T-cell (primary cell): ENCODE data around the gene CTPS1. TPM values are rescaled to one million over a fixed set of nuclear protein-coding genes. Genes with fewer than 3 reads are reported as not detected.
A peak's percentile ranks its signal among the peaks of the same experiment; 100 is the strongest.

ENCODE experiments used
- ATAC-seq, 4 experiments: fragments of 200-7000 bp in 3 of 4; fragments of 150-1000 bp in 1 of 4; cut with Tn5 transposase; replicated peaks in 1 of 4; 1 replicate in 3 of 4; 2 replicates in 1 of 4; pipeline ENCODE4 v1.10.0; 2021; ENCODE audit warnings: moderate library complexity in 3 of 4, mild to moderate bottlenecking in 2 of 4, moderate number of reproducible peaks in 1 of 4
- CTCF ChIA-PET, 2 donors: fragments of 300-600 bp; sonication (Branson Sonifier 250); formaldehyde crosslinking; loops; one replicate each; lab custom pipeline; 2022; ENCODE audit warnings: antibody characterized with exemption in 2 of 2; lab: Charles Lee
- POLR2A ChIA-PET, 2 donors: fragments of 300-600 bp; sonication (Branson Sonifier 250); formaldehyde crosslinking; loops; one replicate each; lab custom pipeline; 2022; ENCODE audit warnings: antibody characterized with exemption in 2 of 2; lab: Charles Lee
- DNase-seq, 35 experiments: peaks; one replicate each; pipeline versions ENCODE4 v3.0.0 to v3.0.0-alpha.2; 2013 to 2023
- H3K27ac ChIP-seq: one replicate; pipeline ENCODE4 v1.5.1; 2013; ENCODE audit warnings: low read length
- H3K27me3 ChIP-seq, 2 experiments: replicated peaks in 1 of 2; 1 replicate in 1 of 2; 2 replicates in 1 of 2; pipeline versions ENCODE4 v1.6.1 to v1.7.0; 2013; ENCODE audit warnings: low read length in 1 of 2, mixed read lengths in 1 of 2; ENCODE audit not compliant: control insufficient read depth in 2 of 2, insufficient read depth in 2 of 2; ENCODE audit errors: extremely low read depth in 1 of 2
- H3K36me3 ChIP-seq, 2 donors: 1 replicate in 1 of 2; 2 replicates in 1 of 2; pipeline versions ENCODE4 v1.6.1 to v1.7.0; 2013; ENCODE audit warnings: low read length in 1 of 2; ENCODE audit not compliant: control insufficient read depth in 2 of 2, insufficient read depth in 1 of 2; ENCODE audit errors: extremely low read depth in 1 of 2
- H3K4me1 ChIP-seq, 2 experiments: 1 replicate in 1 of 2; 2 replicates in 1 of 2; pipeline versions ENCODE4 v1.6.1 to v1.7.0; 2013; ENCODE audit warnings: low read length in 2 of 2, mixed read lengths in 1 of 2; ENCODE audit not compliant: insufficient read depth in 2 of 2, control insufficient read depth in 1 of 2; ENCODE audit errors: extremely low read depth in 1 of 2
- H3K4me3 ChIP-seq, 2 donors: 1 replicate in 1 of 2; 2 replicates in 1 of 2; pipeline versions ENCODE4 v1.5.1 to v1.7.0; 2013; ENCODE audit warnings: mild to moderate bottlenecking in 2 of 2, low read length in 1 of 2, moderate library complexity in 1 of 2; ENCODE audit not compliant: control insufficient read depth in 1 of 2; ENCODE audit errors: extremely low read depth in 1 of 2
- H3K9me3 ChIP-seq: 2 replicates; pipeline ENCODE4 v1.7.0; 2013
- H3K27ac Mint-ChIP-seq, 2 donors: one replicate each; pipeline ENCODE4 v1.8.0; 2020 to 2021; ENCODE audit warnings: mild to moderate bottlenecking in 2 of 2, mixed read lengths in 2 of 2
- H3K27me3 Mint-ChIP-seq, 2 donors: one replicate each; pipeline ENCODE4 v1.8.0; 2021 to 2022; ENCODE audit warnings: mixed read lengths in 2 of 2
- H3K36me3 Mint-ChIP-seq: one replicate; pipeline ENCODE4 v1.8.0; 2021; ENCODE audit warnings: mixed read lengths
- H3K4me1 Mint-ChIP-seq, 3 donors: one replicate each; pipeline ENCODE4 v1.8.0; 2020 to 2022; ENCODE audit warnings: mixed read lengths in 3 of 3, mild to moderate bottlenecking in 1 of 3
- H3K4me3 Mint-ChIP-seq, 3 donors: one replicate each; pipeline ENCODE4 v1.8.0; 2020 to 2022; ENCODE audit warnings: mild to moderate bottlenecking in 3 of 3, mixed read lengths in 3 of 3, moderate library complexity in 3 of 3
- H3K9me3 Mint-ChIP-seq, 3 donors: one replicate each; pipeline ENCODE4 v1.8.0; 2020 to 2022; ENCODE audit warnings: mixed read lengths in 3 of 3
- WGBS: methylation state at CpG from one replicate; pipeline ENCODE4 v1.1.5; 2013; ENCODE audit warnings: missing lambda C conversion rate; ENCODE audit not compliant: insufficient coverage; 5-methylcytosine and 5-hydroxymethylcytosine counted together
- total RNA-seq, 35 experiments: library from RNA in 6 of 35; stranded (reverse) in 6 of 35; fragments of 120-200 nt in 1 of 35; gene quantifications; one replicate each; pipeline versions ENCODE4 v1.2.1 to v1.2.4 and lab custom pipeline; 2013 to 2026

CTPS1 gene
- total RNA-seq, 5 donors from 2014 or later (not counting 1 experiment from before 2014, with no cell fraction given): 26.0 to 57.2 (median 29.1) TPM

DNA sequence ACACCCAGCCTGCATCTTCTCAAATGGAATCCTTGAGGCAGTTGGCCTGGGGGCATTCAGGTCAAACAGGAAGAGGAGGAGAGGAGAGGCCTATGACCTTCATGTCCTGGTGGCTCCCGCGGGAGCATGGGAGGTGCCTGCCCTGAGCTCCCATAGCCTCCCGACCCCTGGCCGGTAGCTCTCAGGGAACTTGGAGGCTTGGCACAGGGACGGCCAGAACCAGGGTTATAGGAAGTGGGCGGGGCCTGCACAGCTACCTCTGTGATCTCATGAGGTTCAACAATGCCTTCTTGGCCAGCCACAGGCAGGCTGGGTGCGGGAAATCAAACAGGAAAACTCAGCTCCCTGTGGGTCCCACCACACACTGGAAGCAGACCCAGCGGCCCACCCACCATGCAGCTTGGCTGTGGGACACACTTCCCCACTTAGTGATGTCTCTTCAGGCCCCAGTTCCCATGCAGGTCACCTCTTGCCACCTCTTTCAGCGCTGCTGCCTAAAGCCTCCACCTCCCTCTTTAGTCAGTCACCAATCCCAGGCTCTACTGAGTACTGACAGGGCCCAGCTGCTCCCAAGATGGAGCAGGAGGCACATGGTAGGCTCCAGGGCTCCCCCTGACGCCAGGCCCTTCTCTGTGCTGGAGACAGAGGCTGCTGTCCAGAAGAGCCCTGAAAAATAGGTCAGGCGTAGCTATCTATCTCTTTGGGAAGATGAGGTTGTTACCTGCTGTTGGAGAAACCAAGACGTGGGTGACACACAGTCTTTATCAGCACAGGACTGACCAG, 42.2 kb downstream of the CTPS1 start, which contains the start of gene SLFNL1:
Gene SLFNL1 (minus strand): TSS at position 200 of the 783 bp plus-strand sequence. CDS start 1,065 bp downstream, outside the sequence.
- Mint-ChIP-seq H3K4me3 (no peak within 1 kb of the TSS), H3K4me1 (peaks cover 7 to 14% (median 9%) of the 10 kb centered on the region in 3 donors), H3K36me3 (peaks cover 3% of the 10 kb centered on the region), H3K9me3 (no peaks in the 10 kb centered on the region), H3K27ac (peak within 1 kb of the TSS in 1 of 2 donors; percentile 52), H3K27me3 (no peaks in the 10 kb centered on the region)
- CTCF ChIA-PET: interaction anchor here in 1 of 2 donors (0.9 kb wide), 1 partner anchor 18 kb away, joined by 3 read pairs; no protein-coding TSS in a partner anchor
- Histone ChIP-seq H3K4me1 (peaks cover 0 to 12% of the 10 kb centered on the region in 2 experiments), H3K36me3 (peaks cover 0 to 4% of the 10 kb centered on the region in 2 donors), H3K27ac (no peak within 1 kb of the TSS), H3K9me3 (no peaks in the 10 kb centered on the region), H3K4me3 (no peak within 1 kb of the TSS), H3K27me3 (no peaks in the 10 kb centered on the region)
- WGBS: 77% methylated on average over 12 of the region's 12 CpGs
- no peak for DNase-seq
- ATAC-seq: no peak
- POLR2A ChIA-PET: no interaction called here

DNA sequence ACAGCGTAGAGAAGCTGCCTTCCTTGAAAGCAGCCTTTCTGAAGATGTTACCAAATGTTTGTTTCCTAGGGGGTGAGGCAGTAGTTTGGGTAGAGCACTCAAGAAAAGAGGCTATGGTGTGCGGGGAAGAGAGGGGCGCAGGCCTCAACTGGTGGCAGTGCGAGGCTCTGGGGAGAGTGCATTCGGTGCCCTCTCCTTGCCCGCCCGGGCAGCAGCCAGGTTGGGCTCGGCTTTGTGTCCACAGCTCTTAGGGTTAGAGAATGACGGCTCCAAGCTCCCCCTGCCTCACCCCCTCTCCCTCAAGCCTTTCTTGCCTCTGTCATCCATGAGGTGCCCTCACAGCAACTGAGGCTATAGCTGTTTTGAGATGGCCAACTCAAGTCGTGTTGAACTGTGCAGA, 42.9 kb downstream of the CTPS1 start:
- DNase-seq: no peak
- peaks cover 7 to 14% (median 9%) of the 10 kb centered on the region in 3 donors for H3K4me1 Mint-ChIP-seq
- Histone ChIP-seq H3K36me3 (peaks cover 3 to 4% of the 10 kb centered on the region in 2 donors), H3K4me3 (no peak overlapping the region), H3K4me1 (peaks cover 0 to 12% of the 10 kb centered on the region in 2 experiments), H3K27ac (no peak overlapping the region), H3K27me3 (no peaks in the 10 kb centered on the region), H3K9me3 (no peaks in the 10 kb centered on the region)
- CTCF ChIA-PET: interaction anchor here in 1 of 2 donors (0.6 kb wide), 1 partner anchor 132 kb away, joined by 3 read pairs; no protein-coding TSS in a partner anchor
- no peaks in the 10 kb centered on the region for H3K27me3 Mint-ChIP-seq
- 97% methylated on average over 10 of the region's 10 CpGs for WGBS
- H3K4me3 Mint-ChIP-seq: no peak overlapping the region
- H3K9me3 Mint-ChIP-seq: no peaks in the 10 kb centered on the region
- H3K27ac Mint-ChIP-seq: no peak overlapping the region
- H3K36me3 Mint-ChIP-seq: peaks cover 5% of the 10 kb centered on the region
- POLR2A ChIA-PET: no interaction called here
- ATAC-seq: no peak

GRCh38 chr1:41023279-41023990, 43.9 kb downstream of the CTPS1 start:
- no peak overlapping the region for H3K27ac ChIP-seq
- CTCF ChIA-PET: interaction anchor here in 1 of 2 donors (0.6 kb wide), 1 partner anchor 131 kb away, joined by 3 read pairs; no protein-coding TSS in a partner anchor
- H3K9me3 ChIP-seq: no peaks in the 10 kb centered on the region
- Mint-ChIP-seq H3K9me3 (no peaks in the 10 kb centered on the region), H3K27ac (no peak overlapping the region), H3K27me3 (no peaks in the 10 kb centered on the region), H3K4me1 (peaks cover 7 to 14% (median 9%) of the 10 kb centered on the region in 3 donors), H3K36me3 (peaks cover 12% of the 10 kb centered on the region), H3K4me3 (no peak overlapping the region)
- ATAC-seq: no peak
- no peak overlapping the region for H3K4me3 ChIP-seq
- DNase-seq: no peak
- POLR2A ChIA-PET: no interaction called here
- H3K4me1 ChIP-seq: peaks cover 0 to 12% of the 10 kb centered on the region in 2 experiments
- H3K36me3 ChIP-seq: peaks cover 0 to 12% of the 10 kb centered on the region in 2 donors
- H3K27me3 ChIP-seq: no peaks in the 10 kb centered on the region
- WGBS: 89% methylated on average over 3 of the region's 5 CpGs

DNA sequence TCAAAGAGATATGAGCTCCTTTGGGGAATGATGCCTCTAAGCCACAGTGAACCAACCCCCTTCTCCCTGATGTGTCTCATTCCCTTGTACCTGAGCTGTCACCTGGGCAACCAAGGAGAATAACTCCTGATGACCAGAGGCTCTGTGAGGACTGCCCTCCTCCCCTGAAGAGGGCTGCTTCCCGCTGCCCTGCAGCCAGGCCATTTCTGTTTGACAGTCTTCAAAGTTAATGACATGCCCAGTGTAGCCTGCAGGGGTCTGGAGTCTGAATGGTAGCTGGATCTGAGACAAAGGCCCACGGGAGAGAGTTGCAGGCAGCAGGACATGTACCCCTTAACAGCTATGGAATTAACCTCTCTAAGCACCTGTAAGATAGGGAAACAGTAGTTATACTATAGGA, 45.5 kb downstream of the CTPS1 start:
- H3K27ac Mint-ChIP-seq: no peak overlapping the region
- Histone ChIP-seq H3K4me1 (peaks cover 0 to 12% of the 10 kb centered on the region in 2 experiments), H3K27ac (no peak overlapping the region), H3K27me3 (no peaks in the 10 kb centered on the region), H3K9me3 (no peaks in the 10 kb centered on the region), H3K4me3 (no peak overlapping the region), H3K36me3 (peaks cover 0 to 17% of the 10 kb centered on the region in 2 donors)
- 100% methylated on average over 1 of the region's 2 CpGs for WGBS
- ChIA-PET POLR2A (no interaction called here), CTCF (interaction anchor here in 1 of 2 donors (0.7 kb wide), 1 partner anchor 42 kb away, joined by 6 read pairs; no protein-coding TSS in a partner anchor)
- no peaks in the 10 kb centered on the region for H3K9me3 Mint-ChIP-seq
- no peak overlapping the region for H3K4me3 Mint-ChIP-seq
- no peak for DNase-seq
- H3K27me3 Mint-ChIP-seq: no peaks in the 10 kb centered on the region
- ATAC-seq: no peak
- H3K4me1 Mint-ChIP-seq: peaks cover 7 to 14% (median 9%) of the 10 kb centered on the region in 3 donors
- H3K36me3 Mint-ChIP-seq: peaks cover 17% of the 10 kb centered on the region

- CTCF ChIA-PET: interaction anchor here in 1 of 2 donors (0.7 kb wide), 1 partner anchor 40 kb away, joined by 6 read pairs; no protein-coding TSS in a partner anchor
- no peak for ATAC-seq
These were observed 46.7 kb downstream of the CTPS1 start for GRCh38 chr1:41025979-41026819.

More at GRCh38 chr1:41025979-41026819, 46.7 kb downstream of the CTPS1 start:
- Mint-ChIP-seq H3K4me1 (peaks cover 7 to 13% (median 9%) of the 10 kb centered on the region in 3 donors), H3K36me3 (peaks cover 24% of the 10 kb centered on the region), H3K9me3 (no peaks in the 10 kb centered on the region), H3K27ac (no peak overlapping the region), H3K4me3 (no peak overlapping the region), H3K27me3 (no peaks in the 10 kb centered on the region)
- H3K27ac ChIP-seq: no peak overlapping the region
- H3K27me3 ChIP-seq: no peaks in the 10 kb centered on the region
- peaks cover 0 to 19% of the 10 kb centered on the region in 2 donors for H3K36me3 ChIP-seq
- H3K4me1 ChIP-seq: peaks cover 0 to 12% of the 10 kb centered on the region in 2 experiments
- no peak overlapping the region for H3K4me3 ChIP-seq
- POLR2A ChIA-PET: no interaction called here
- H3K9me3 ChIP-seq: no peaks in the 10 kb centered on the region
- DNase-seq: no peak
- 100% methylated on average over 2 of the region's 4 CpGs for WGBS
